ENCODE results near the gene CHD6. TPM values are rescaled to one million over a fixed set of nuclear protein-coding genes. Genes with fewer than 3 reads are reported as not detected.

The CHD6 gene
- total and polyA plus RNA-seq, 2 of the 13 experiments (the other 11 are each of a cell fraction or from before 2014, with no cell fraction given): 14.4 to 52.0 TPM

- TF ChIP-seq PRMT3 (CRISPR knock-in tag; IDR thresholded peaks at IDR 0.05; ENCODE audit: borderline replicate concordance, low read depth): no peak
These were observed 211.8 kb downstream of the CHD6 start (continued) for GRCh38 chr20:41406353-41406752.

GRCh38 chr20:41405436-41405835 is 212.7 kb downstream of the CHD6 start:
- DNase-seq (ENCODE audit: low spot score) (no peak), FAIRE-seq (no peak), ATAC-seq (no peak)
- H3K79me2 ChIP-seq (ENCODE audit: insufficient read depth, low read length): no peaks in the 10 kb centered on the region
- no peaks in the 10 kb centered on the region for H3K9me3 ChIP-seq (ENCODE audit: low read length)
- no peaks in the 10 kb centered on the region for H3K27me3 ChIP-seq (ENCODE audit: control insufficient read depth in 1 of 2, insufficient read depth in 2 of 2, low read length in 2 of 2)
- H4K20me1 ChIP-seq (ENCODE audit: insufficient read depth, low read length): no peaks in the 10 kb centered on the region
- POLR2A ChIA-PET: no interaction called here
- H3K36me3 ChIP-seq (replicated peaks in 1 of 2; ENCODE audit: control insufficient read depth in 1 of 2, insufficient read depth in 2 of 2, low read length in 2 of 2): peaks cover 41 to 69% of the 10 kb centered on the region in 2 experiments
- no peak overlapping the region for H3K4me2 ChIP-seq (ENCODE audit: low read depth, low read length)
- no peaks in the 10 kb centered on the region for H3K4me1 ChIP-seq (ENCODE audit: insufficient read depth, low read length)
- peak in 1 of 2 experiments; percentile 36; a peak in 2 of 4 replicates for TF ChIP-seq MAFK (conservative IDR thresholded peaks at IDR 0.05 in 1 of 2, IDR thresholded peaks at IDR 0.05 in 1 of 2; ENCODE audit: low read length in 2 of 2)
- no peak for TF ChIP-seq KAT8 (CRISPR knock-in tag; IDR thresholded peaks at IDR 0.05)
- CTCF ChIA-PET (ENCODE audit: low intra/inter-chr PET ratio, low total read pairs): no interaction called here
- H3K27ac ChIP-seq (ENCODE audit: extremely low read length, insufficient read depth, low read length): no peak overlapping the region
- no peak overlapping the region for H3K9ac ChIP-seq (ENCODE audit: insufficient read depth, low read depth, low read length)
- in situ Hi-C loops (cut with HindIII; ENCODE audit: extremely low pct_ligation_motif_present, low pct_unique_long_range_greater_than_20kb) (no loop called here), intact Hi-C loops (cut with micrococcal nuclease; ENCODE audit: unreplicated experiment) (no loop called here)
- 100% methylated on average over 3 of the region's 3 CpGs for WGBS (ENCODE audit: low lambda C conversion rate)
- no peak overlapping the region for H2AFZ ChIP-seq (ENCODE audit: low read length)
- BruUV-seq (replicated peaks): no TSS peak
- H3K4me3 ChIP-seq (replicated peaks in 1 of 3; ENCODE audit: insufficient read depth in 1 of 3, low read depth in 2 of 3, low read length in 3 of 3): no peak overlapping the region

GRCh38 chr20:41403604-41404003 is 214.6 kb downstream of the CHD6 start:
- TF ChIP-seq ZNF629 (CRISPR knock-in tag; conservative IDR thresholded peaks at IDR 0.05) (no peak), WIZ (CRISPR knock-in tag; IDR thresholded peaks at IDR 0.05) (no peak), CREM (IDR thresholded peaks at IDR 0.05) (no peak), CREM (CRISPR knock-in tag; IDR thresholded peaks at IDR 0.05) (no peak), EEA1 (CRISPR knock-in tag; IDR thresholded peaks at IDR 0.05; ENCODE audit: borderline replicate concordance) (no peak), RBM22 (optimal IDR thresholded peaks at IDR 0.05; ENCODE audit: low read length) (peak; percentile 50)
- Histone ChIP-seq H3K27ac (ENCODE audit: extremely low read length, insufficient read depth, low read length) (no peak overlapping the region), H2AFZ (ENCODE audit: low read length) (no peak overlapping the region), H3K36me3 (replicated peaks in 1 of 2; ENCODE audit: control insufficient read depth in 1 of 2, insufficient read depth in 2 of 2, low read length in 2 of 2) (peaks cover 30 to 52% of the 10 kb centered on the region in 2 experiments), H3K79me2 (ENCODE audit: insufficient read depth, low read length) (no peaks in the 10 kb centered on the region), H3K4me1 (ENCODE audit: insufficient read depth, low read length) (no peaks in the 10 kb centered on the region), H3K4me2 (ENCODE audit: low read depth, low read length) (no peak overlapping the region), H3K9me3 (ENCODE audit: low read length) (no peaks in the 10 kb centered on the region), H4K20me1 (ENCODE audit: insufficient read depth, low read length) (no peaks in the 10 kb centered on the region), H3K27me3 (ENCODE audit: control insufficient read depth in 1 of 2, insufficient read depth in 2 of 2, low read length in 2 of 2) (no peaks in the 10 kb centered on the region), H3K9ac (ENCODE audit: insufficient read depth, low read depth, low read length) (no peak overlapping the region), H3K4me3 (replicated peaks in 1 of 3; ENCODE audit: insufficient read depth in 1 of 3, low read depth in 2 of 3, low read length in 3 of 3) (no peak overlapping the region)
- no peak for DNase-seq (ENCODE audit: low spot score)
- ChIA-PET CTCF (ENCODE audit: low intra/inter-chr PET ratio, low total read pairs) (no interaction called here), POLR2A (no interaction called here)
- no peak for FAIRE-seq
- ATAC-seq: no peak
- 96% methylated on average over 12 of the region's 12 CpGs for WGBS (ENCODE audit: low lambda C conversion rate)
- intact Hi-C loops (cut with micrococcal nuclease; ENCODE audit: unreplicated experiment) (no loop called here), in situ Hi-C loops (cut with HindIII; ENCODE audit: extremely low pct_ligation_motif_present, low pct_unique_long_range_greater_than_20kb) (no loop called here)
- no TSS peak for BruUV-seq (replicated peaks)

Measured in HepG2 (cell line).